ENCODE data around the gene HIRIP3. TPM values are rescaled to one million over a fixed set of nuclear protein-coding genes. Genes with fewer than 3 reads are reported as not detected.

HIRIP3 gene
- polyA plus RNA-seq, 1 donor (not counting 4 experiments of a cell fraction or from before 2014, with no cell fraction given) = 4.1 TPM

- Histone ChIP-seq H3K9me1 (ENCODE audit: control insufficient read depth, extremely low read depth, insufficient read depth, low read length) (no peaks in the 10 kb centered on the region), H3K4me3 (ENCODE audit: control insufficient read depth in 2 of 3, extremely low read depth in 1 of 3, insufficient read depth in 2 of 3, low read depth in 1 of 3, low read length in 3 of 3) (no peak overlapping the region), H3K79me2 (ENCODE audit: control insufficient read depth, insufficient read depth, low read length) (no peaks in the 10 kb centered on the region), H3K9ac (ENCODE audit: control insufficient read depth, extremely low read depth, insufficient read depth, low read length) (no peak overlapping the region), H3K27ac (ENCODE audit: control insufficient read depth, insufficient read depth, low read length) (no peak overlapping the region), H3K4me1 (ENCODE audit: control insufficient read depth, extremely low read depth, insufficient read depth, low read length) (peaks cover 4% of the 10 kb centered on the region), H3K4me2 (ENCODE audit: control insufficient read depth, extremely low read depth, insufficient read depth, low read depth, low read length) (no peak overlapping the region), H3K27me3 (ENCODE audit: control insufficient read depth, extremely low read depth, insufficient read depth, low read length) (peaks cover 8% of the 10 kb centered on the region), H2AFZ (ENCODE audit: control insufficient read depth, low read length) (no peak overlapping the region), H3K36me3 (ENCODE audit: control insufficient read depth in 2 of 2, extremely low read depth in 1 of 2, insufficient read depth in 2 of 2, low read length in 2 of 2) (no peaks in the 10 kb centered on the region), H3K9me3 (ENCODE audit: control insufficient read depth, low read depth, low read length) (no peaks in the 10 kb centered on the region), H4K20me1 (ENCODE audit: control insufficient read depth, extremely low read depth, insufficient read depth, low read length) (no peaks in the 10 kb centered on the region)
- DNase-seq (ENCODE audit: low read depth, low spot score) (no peak), FAIRE-seq (no peak)
- TF ChIP-seq EZH2 (IDR thresholded peaks at IDR 0.05; ENCODE audit: low read length) (no peak), CTCF (optimal IDR thresholded peaks at IDR 0.05 in 1 of 3, IDR thresholded peaks at IDR 0.05 in 1 of 3, conservative IDR thresholded peaks at IDR 0.05 in 1 of 3; ENCODE audit: extremely low read depth in 1 of 3, insufficient read depth in 2 of 3, low read length in 3 of 3) (no peak)
- dilution Hi-C loops (cut with MboI; ENCODE audit: extremely low pct_ligation_motif_present, low sequenced_read_pairs) = no loop called here
Measured at GRCh38 chr16:30023586-30023985, 28.2 kb upstream of the HIRIP3 start.

GRCh38 chr16:30022887-30023286 lies 27.5 kb upstream of the HIRIP3 start, which contains the start of gene C16orf92:
Gene C16orf92 (plus strand): TSS chr16:30023198. CDS start chr16:30023341, 143 bp downstream.
- Histone ChIP-seq H3K9me3 (ENCODE audit: control insufficient read depth, low read depth, low read length) (no peaks in the 10 kb centered on the region), H3K27ac (ENCODE audit: control insufficient read depth, insufficient read depth, low read length) (no peak within 1 kb of the TSS), H3K79me2 (ENCODE audit: control insufficient read depth, insufficient read depth, low read length) (no peaks in the 10 kb centered on the region), H3K4me1 (ENCODE audit: control insufficient read depth, extremely low read depth, insufficient read depth, low read length) (peaks cover 4% of the 10 kb centered on the region), H2AFZ (ENCODE audit: control insufficient read depth, low read length) (no peak within 1 kb of the TSS), H4K20me1 (ENCODE audit: control insufficient read depth, extremely low read depth, insufficient read depth, low read length) (no peaks in the 10 kb centered on the region), H3K4me2 (ENCODE audit: control insufficient read depth, extremely low read depth, insufficient read depth, low read depth, low read length) (no peak within 1 kb of the TSS), H3K4me3 (ENCODE audit: control insufficient read depth in 2 of 3, extremely low read depth in 1 of 3, insufficient read depth in 2 of 3, low read depth in 1 of 3, low read length in 3 of 3) (no peak within 1 kb of the TSS), H3K36me3 (ENCODE audit: control insufficient read depth in 2 of 2, extremely low read depth in 1 of 2, insufficient read depth in 2 of 2, low read length in 2 of 2) (no peaks in the 10 kb centered on the region), H3K9ac (ENCODE audit: control insufficient read depth, extremely low read depth, insufficient read depth, low read length) (no peak within 1 kb of the TSS), H3K27me3 (ENCODE audit: control insufficient read depth, extremely low read depth, insufficient read depth, low read length) (peaks cover under 1% of the 10 kb centered on the region), H3K9me1 (ENCODE audit: control insufficient read depth, extremely low read depth, insufficient read depth, low read length) (no peaks in the 10 kb centered on the region)
- dilution Hi-C loops (cut with MboI; ENCODE audit: extremely low pct_ligation_motif_present, low sequenced_read_pairs) = no loop called here
- FAIRE-seq (no peak), DNase-seq (ENCODE audit: low read depth, low spot score) (no peak)
- no peak for TF ChIP-seq CTCF (optimal IDR thresholded peaks at IDR 0.05 in 1 of 3, IDR thresholded peaks at IDR 0.05 in 1 of 3, conservative IDR thresholded peaks at IDR 0.05 in 1 of 3; ENCODE audit: extremely low read depth in 1 of 3, insufficient read depth in 2 of 3, low read length in 3 of 3)
- TF ChIP-seq EZH2 (IDR thresholded peaks at IDR 0.05; ENCODE audit: low read length) = no peak
